GM12801 (cell line): ENCODE results near the gene KRTAP10-12.

Source experiments
- TF ChIP-seq, protein P1 (sequence below): IDR thresholded peaks from one replicate; pipeline ENCODE4 v1.5.1; 2011; ENCODE audit warnings: control low read depth; ENCODE audit not compliant: insufficient read length; ENCODE audit errors: extremely low read depth

The KRTAP10-12 gene

DNA sequence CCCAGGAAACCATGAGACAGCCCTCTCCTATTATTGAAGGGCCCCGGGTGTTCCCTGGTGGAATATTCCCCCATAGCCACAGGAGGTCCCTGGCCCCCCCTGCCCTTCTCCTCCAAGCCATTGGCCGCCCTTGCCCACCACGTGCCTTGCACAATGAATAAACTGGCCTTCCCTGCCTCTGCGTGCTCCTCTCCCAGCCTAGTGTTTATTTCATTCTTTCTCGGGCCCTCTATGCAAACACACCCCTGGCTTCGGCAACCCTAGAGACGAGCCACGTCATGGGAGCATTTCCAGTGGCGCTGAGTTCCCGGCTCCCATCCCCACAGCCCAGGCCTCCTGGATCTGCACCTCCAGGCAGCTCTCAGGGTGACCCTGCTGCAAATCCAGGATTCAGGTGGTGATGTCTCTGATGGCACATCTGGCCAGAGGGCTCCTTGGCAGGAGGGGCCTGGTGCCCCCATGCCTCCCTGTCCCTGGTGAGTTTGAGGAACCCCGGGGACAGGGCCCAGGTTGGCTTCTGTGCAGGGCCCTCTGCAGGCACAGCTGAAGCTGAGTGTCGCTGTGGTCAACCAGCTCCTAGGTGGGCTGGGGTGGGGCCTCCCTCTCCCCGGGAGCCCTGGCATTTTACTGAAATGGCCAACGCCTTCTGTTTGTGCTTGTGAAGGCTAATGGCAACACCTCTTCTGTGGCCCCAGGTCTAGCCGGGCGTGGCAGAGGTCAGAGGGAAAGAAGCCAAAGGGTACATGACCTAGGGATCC lies 6.2 kb downstream of the KRTAP10-12 start:
- TF ChIP-seq, protein P1, sequence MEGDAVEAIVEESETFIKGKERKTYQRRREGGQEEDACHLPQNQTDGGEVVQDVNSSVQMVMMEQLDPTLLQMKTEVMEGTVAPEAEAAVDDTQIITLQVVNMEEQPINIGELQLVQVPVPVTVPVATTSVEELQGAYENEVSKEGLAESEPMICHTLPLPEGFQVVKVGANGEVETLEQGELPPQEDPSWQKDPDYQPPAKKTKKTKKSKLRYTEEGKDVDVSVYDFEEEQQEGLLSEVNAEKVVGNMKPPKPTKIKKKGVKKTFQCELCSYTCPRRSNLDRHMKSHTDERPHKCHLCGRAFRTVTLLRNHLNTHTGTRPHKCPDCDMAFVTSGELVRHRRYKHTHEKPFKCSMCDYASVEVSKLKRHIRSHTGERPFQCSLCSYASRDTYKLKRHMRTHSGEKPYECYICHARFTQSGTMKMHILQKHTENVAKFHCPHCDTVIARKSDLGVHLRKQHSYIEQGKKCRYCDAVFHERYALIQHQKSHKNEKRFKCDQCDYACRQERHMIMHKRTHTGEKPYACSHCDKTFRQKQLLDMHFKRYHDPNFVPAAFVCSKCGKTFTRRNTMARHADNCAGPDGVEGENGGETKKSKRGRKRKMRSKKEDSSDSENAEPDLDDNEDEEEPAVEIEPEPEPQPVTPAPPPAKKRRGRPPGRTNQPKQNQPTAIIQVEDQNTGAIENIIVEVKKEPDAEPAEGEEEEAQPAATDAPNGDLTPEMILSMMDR, result no peak

DNA sequence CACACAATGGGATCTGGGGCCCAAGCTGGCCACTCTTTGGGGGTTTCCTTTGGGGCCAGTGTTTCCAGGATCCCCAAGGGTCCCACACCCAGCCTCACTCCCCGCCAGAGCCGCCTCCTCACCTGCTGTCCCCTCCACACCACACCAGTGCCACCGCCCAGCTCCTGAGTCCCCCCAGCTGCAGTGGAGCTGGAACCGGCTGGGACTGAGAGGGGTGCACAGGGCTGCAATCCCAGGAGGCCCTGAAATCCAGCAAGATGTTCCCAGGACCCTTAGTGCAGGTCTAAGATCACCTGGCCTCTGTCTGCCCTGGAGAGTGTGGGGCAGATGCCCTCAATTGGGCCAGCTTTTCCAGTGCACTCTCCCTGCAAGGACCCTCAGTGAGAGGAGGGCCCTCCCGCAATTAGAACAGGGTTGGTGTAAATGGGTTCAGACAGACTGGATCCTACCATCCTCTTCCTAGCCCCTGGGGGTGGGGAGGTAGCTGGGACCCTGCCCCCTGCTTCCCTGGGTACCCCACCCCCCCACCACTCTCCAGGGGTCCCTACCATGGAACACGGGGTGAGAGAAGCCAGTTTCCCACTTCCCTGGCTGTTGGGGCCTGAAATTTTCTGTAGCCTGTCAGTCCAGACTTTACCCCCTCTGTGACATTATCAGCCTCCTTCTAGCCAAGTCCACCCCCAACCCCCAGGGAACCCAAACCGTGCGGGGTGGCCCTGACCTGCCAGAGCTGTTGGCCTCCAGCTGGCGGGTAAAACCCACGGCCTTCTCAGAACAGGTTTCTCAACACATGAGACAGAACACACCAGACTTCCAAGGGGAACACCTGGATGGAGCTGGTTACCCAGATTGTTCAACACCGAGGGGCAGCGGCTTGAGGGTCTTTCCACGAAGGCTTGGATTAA lies 7.0 kb downstream of the KRTAP10-12 start:
- TF ChIP-seq, protein P1, result no peak

DNA sequence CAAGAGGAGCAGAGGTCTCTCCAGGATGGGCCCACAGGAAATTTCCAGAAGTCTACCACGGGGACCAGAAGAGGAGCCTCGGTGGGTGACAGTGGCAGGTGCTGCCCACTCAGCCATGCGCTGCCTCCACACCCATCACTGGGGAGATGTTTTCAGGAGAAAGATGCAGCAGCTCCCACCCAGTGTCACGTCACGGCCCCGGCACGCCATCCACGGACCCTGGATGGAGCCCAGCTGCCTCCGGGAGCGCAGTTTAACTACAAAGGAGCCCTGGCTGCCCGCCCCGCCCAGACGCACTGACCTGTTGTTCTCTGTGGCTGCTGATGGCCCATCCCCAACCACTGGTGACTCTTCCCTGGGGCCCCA lies 7.6 kb downstream of the KRTAP10-12 start:
- TF ChIP-seq, protein P1, result no peak

DNA sequence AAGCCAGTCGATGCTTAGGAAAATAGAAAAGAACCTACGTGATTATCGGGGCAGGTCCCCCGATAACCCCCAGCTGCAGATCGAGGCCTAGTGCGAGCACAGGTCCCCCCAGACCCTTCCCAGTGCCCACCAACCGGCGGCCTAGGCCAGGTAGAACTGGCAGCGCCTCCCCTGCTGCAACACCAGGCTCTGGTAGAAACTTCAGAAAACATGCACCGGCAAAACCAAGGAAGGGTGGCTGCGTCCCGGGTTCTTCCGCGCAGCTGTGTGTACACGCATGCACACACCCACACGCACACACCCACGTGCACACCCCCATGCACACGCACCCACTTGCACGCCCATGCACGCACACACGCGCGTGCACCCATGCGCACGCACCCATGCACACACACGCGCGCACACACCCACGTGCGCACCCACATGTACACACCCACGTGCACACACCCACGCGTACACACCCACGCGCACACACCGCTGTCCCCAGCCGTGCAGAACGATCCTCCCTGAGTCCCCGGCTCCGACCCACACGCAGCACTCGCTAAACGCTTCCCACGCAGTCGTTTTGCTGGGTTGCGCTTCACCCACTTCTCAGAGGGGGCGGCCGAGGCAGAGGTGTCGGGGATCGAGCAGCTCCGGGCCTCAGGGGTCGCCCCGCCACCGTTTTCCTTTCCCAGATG lies 9.2 kb downstream of the KRTAP10-12 start:
- TF ChIP-seq, protein P1, result no peak

DNA sequence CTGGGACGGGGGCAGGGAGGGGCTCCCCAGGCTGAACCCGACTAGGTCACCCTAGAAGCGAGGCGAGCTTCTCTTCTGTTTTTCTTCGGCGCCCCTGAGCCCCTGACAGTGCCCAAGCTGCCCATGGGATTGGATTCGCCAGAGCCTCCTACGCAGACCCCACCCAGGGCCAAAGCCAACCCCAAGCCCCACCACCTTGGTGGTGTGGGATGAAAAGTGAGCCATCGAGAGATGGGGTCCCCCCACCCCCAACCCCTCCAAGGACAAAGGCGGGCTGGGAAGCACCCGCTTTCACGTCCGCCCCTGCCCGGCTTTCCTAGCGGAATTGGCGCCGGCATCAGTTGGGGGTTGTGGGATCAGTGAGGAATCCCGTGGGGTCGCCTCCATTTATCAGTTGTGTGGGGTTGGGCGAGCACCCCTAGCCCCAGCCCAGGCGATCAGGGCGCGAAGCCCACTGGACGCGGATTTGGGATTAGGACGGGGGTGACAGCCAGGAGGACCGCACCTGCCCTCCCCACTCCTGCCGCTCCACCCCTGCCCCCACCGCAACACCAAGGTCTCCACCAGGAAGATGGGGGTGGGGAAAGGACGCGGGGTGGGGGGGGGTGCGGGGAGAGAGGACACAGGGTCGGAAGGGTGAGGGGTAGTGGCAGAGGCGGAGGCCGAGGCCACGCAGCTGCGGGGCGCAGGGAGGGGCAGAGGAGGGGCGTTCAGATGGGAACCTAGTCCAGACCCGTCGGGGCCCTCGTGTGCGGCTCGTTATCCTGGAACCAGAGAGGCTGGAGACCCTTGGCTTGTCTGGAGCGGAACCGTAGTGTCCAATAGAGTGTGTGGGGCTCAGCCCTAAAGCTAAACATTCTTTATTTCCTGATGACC lies 10.0 kb downstream of the KRTAP10-12 start:
- TF ChIP-seq, protein P1, result no peak

DNA sequence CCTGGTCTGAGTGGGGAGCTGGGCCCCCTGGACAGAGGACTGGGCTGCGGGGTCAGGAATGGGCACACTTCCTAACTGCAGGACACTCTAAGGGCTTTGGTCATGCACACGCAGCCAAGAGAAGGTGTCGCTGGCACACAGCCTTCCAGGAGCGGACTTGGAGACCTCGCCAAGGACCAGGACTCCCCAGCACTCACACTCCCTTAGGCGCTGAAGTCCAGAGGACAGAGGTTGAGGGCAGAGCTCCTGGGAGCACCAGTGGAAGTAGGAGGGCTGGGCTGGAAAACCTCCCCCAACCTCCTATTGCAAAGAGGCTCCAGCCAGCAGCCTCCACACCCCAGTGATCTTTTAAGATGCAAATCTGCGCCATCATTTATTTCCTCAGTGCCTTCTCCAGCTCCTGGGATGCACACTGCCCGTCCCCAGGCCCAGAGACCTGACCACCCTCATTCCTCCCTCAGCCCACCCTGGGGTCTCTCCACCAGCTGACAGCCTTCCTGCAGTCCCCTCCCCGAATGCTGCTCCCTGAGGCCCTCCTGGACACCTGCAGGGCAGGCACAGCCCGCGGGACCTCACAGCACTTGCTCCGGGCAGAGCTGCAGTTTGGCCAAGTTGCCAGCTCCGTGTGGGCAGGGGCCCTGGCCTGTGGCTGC lies 11.4 kb downstream of the KRTAP10-12 start:
- TF ChIP-seq, protein P1, result no peak
